Fibroblast of mammary gland (primary cell): ENCODE measurements around the gene DLST.

Experiments used
- DNase-seq: peaks from one replicate; pipeline ENCODE4 v3.0.0-alpha.2; 2010; ENCODE audit warnings: low read depth
- H3K4me3 ChIP-seq: 2 replicates; pipeline ENCODE4 v1.5.1; 2011; ENCODE audit warnings: low read depth, mild to moderate bottlenecking, low read length, moderate library complexity; ENCODE audit not compliant: control insufficient read depth
- TF ChIP-seq, protein P1 (sequence below): conservative IDR thresholded peaks from 2 replicates; pipeline ENCODE4 v1.5.1; 2011; ENCODE audit warnings: low read depth, low read length, inconsistent platforms; ENCODE audit not compliant: control insufficient read depth, insufficient read depth

Gene DLST

DNA sequence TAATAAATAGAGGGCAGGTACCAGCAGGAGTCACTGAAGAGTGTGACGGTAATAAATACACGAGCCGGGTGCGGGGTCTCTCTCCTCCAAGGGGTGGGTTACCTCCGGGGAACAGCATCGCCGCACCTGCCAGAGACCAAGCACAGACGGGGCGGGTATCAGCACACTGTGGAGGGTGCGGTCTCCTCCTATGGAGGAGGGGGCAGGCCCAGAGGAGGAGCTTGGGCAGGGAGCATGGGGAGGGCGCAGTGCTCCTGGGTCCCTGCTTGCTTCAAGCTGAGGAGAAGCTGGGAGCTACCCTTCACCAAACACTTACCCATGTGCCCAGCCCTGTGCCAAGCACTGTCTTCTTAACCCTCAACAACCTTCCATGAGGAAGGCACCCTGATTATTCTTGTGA is 60.9 kb downstream of the DLST start:
- TF ChIP-seq, protein P1, sequence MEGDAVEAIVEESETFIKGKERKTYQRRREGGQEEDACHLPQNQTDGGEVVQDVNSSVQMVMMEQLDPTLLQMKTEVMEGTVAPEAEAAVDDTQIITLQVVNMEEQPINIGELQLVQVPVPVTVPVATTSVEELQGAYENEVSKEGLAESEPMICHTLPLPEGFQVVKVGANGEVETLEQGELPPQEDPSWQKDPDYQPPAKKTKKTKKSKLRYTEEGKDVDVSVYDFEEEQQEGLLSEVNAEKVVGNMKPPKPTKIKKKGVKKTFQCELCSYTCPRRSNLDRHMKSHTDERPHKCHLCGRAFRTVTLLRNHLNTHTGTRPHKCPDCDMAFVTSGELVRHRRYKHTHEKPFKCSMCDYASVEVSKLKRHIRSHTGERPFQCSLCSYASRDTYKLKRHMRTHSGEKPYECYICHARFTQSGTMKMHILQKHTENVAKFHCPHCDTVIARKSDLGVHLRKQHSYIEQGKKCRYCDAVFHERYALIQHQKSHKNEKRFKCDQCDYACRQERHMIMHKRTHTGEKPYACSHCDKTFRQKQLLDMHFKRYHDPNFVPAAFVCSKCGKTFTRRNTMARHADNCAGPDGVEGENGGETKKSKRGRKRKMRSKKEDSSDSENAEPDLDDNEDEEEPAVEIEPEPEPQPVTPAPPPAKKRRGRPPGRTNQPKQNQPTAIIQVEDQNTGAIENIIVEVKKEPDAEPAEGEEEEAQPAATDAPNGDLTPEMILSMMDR = no peak
- H3K4me3 ChIP-seq = no peak overlapping the region
- no peak for DNase-seq

DNA sequence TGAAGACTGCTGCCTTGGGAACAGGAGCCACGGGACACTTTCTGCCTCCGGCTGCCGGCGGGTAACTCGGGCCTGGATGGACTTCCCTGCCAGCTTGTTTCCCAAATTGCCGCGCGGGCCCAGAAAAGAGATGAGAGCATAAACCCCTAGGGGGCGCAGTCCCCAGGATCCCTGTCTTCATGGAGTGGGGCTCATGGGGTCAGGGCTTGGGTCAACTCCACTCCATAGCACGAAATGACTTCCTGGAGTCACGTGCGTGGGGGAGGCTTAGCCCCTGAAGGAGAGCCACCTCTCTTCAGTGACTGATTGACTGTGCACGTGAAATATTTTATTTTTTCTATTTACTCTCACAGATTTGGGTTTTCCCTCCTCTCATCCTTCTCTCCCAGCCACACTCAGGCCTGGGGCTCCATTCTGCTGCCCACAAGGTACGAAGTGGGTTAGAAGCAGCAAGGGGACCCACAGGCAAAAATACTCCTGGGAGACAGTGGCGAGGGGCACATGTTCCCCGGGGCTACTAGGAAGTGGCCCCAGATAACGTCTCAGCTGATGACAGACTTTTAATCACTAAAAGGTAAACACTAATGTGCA is 63.6 kb downstream of the DLST start:
- no peak overlapping the region for H3K4me3 ChIP-seq
- TF ChIP-seq, protein P1 = peak; percentile 59
- peak; percentile 32 for DNase-seq

DNA sequence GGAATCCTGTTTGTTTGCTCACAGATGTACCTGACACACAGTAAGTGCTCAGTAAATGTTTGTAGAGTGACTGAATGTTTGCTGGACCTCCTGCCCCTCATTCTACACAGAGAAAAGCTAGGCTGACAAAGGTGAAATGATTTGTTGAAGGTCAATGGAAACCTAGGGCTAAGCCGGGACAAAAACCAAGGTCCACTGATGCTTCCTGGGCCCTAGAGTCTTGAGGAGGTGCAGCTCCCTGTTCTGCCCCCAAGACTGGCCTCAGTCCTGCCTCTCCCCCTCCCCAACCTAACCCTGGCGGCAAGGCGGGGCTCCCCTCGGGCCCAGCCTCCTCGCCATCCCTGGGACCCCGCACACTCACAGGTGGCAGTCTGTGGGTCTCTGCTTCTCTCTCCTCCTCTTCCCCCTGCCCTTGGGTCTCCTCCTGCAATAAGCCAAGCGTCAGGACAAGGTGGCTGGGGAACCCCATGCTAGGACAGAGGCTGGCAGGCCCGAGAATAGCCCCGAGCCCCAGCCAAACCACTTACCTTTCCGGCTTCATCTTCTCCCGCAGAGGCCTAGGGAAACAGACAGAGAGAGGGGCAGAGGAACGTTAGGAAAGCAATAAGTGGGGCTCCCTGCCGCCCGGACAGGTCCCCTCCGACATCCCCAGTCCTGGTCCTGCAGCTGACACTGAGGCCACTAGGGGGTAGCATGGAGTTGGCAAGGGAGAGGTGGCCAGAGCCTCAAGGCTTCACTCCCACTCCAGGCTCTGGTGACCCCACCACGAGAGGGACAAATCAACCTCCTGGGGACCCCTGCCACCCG is 64.3 kb downstream of the DLST start:
- DNase-seq = peak; percentile 67
- TF ChIP-seq, protein P1 = peak; percentile 95

DNA sequence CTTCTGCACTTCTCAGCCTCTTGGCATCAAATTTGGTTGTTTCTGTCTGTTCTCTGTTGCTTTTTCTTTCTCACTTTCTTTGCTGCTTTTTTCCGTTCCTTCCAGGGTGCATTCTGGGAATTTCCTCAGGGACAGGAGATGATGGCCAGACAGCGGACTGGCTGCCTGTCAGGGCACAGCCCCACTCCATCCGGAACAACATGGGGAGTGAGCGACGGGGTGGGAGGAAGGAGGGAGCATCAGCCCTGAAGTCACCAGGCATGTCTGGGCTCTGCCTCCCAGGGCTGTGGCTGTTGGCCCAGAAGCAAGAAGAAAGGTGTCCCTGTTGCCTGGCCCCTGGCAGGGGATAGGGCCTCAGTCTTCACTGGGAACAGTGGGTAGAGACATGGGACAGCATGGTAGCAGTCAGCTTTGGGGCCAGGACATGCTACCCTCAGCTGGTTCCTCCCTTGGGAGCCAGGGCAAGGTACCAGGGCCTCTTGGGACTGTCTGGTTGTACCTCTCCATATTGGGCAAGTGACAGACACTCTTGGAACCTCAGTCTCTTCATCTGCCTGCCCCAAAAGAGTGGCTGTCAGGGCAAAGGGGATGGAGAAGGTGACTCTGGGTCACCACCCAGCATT is 65.1 kb downstream of the DLST start:
- no peak for DNase-seq
- TF ChIP-seq, protein P1 = no peak
- H3K4me3 ChIP-seq = peak overlapping the region; percentile 15

More for the DNA sequence above, 64.3 kb downstream of the DLST start:
- H3K4me3 ChIP-seq = peak overlapping the region; percentile 15

DNA sequence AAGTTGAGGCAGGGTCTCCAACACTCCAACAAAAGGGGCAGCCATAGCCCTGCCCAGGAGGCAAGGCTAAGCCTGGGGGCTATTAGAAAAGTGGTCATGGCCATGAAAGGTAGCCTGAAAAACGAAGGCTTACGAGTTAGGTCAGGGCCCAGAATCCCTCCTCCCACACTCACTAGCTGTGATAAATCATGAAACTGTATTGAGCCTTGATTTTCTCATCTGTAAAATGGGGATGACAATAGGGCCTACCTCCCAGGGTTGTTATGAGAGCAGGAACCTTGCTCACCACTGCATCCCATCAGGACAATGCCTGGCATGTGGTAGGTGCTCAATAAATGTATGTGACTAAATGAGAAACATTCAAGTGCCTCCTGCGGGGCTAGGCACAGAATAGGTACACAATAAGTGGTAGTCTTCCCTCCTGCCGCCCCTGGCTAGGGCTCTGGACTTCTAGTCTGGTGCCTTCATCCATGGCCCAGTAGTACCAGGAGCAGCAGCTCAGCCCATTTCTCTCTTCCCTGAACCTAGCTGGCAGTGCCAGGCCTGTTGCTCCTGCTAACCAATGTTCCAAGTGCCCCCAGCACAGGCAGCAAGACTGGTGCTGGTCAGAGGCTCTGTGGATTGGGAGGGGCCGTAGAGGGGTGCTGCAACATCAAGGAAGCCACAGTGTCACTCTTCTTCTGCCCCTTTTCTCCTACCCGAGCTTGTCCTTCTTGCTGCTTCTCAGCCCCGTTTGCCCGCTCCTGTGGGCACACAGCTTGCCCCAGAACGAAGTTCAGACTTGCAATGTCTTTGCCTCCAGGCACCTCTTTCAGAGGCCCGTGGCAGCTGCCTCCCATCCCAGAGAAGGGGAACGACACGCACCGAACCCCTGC is 65.9 kb downstream of the DLST start:
- TF ChIP-seq, protein P1 = no peak
- H3K4me3 ChIP-seq = no peak overlapping the region
- no peak for DNase-seq
